ENCODE results near the gene POPDC2.

Gene POPDC2

GRCh38 chr3:119649761-119650160 lies 10.6 kb downstream of the POPDC2 start:
- TF ChIP-seq EZH2 (IDR thresholded peaks at IDR 0.05; ENCODE audit: borderline replicate concordance, low read depth, low read length, severe bottlenecking), result no peak
- TF ChIP-seq, protein P1, sequence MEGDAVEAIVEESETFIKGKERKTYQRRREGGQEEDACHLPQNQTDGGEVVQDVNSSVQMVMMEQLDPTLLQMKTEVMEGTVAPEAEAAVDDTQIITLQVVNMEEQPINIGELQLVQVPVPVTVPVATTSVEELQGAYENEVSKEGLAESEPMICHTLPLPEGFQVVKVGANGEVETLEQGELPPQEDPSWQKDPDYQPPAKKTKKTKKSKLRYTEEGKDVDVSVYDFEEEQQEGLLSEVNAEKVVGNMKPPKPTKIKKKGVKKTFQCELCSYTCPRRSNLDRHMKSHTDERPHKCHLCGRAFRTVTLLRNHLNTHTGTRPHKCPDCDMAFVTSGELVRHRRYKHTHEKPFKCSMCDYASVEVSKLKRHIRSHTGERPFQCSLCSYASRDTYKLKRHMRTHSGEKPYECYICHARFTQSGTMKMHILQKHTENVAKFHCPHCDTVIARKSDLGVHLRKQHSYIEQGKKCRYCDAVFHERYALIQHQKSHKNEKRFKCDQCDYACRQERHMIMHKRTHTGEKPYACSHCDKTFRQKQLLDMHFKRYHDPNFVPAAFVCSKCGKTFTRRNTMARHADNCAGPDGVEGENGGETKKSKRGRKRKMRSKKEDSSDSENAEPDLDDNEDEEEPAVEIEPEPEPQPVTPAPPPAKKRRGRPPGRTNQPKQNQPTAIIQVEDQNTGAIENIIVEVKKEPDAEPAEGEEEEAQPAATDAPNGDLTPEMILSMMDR (IDR thresholded peaks at IDR 0.05; ENCODE audit: borderline replicate concordance, extremely low read depth, low read length, poor library complexity, severe bottlenecking), result no peak
- no peaks in the 10 kb centered on the region for H3K36me3 ChIP-seq (ENCODE audit: insufficient read depth, low read length)
- H3K9me3 ChIP-seq (ENCODE audit: insufficient read depth, low read length, severe bottlenecking), result no peaks in the 10 kb centered on the region
- no peak overlapping the region for H3K4me2 ChIP-seq (ENCODE audit: insufficient read depth, low read length)
- no peak overlapping the region for H2AFZ ChIP-seq (ENCODE audit: low read depth, low read length)
- ATAC-seq (ENCODE audit: insufficient read depth, low read depth) (no peak), DNase-seq (no peak)
- H3K27me3 ChIP-seq (ENCODE audit: insufficient read depth, low read length, poor library complexity), result no peaks in the 10 kb centered on the region
- H3K4me1 ChIP-seq (ENCODE audit: insufficient read depth, low read length), result no peaks in the 10 kb centered on the region
- H4K20me1 ChIP-seq (ENCODE audit: insufficient read depth, low read length), result no peaks in the 10 kb centered on the region
- H3K4me3 ChIP-seq (ENCODE audit: low read depth in 1 of 2, low read length in 2 of 2), result no peak overlapping the region
- no peak overlapping the region for H3K9ac ChIP-seq (ENCODE audit: low read depth, low read length)
- no peak overlapping the region for H3K27ac ChIP-seq (ENCODE audit: low read length)
- no peaks in the 10 kb centered on the region for H3K79me2 ChIP-seq (ENCODE audit: insufficient read depth, low read length)

GRCh38 chr3:119647843-119648575 lies 12.4 kb downstream of the POPDC2 start:
- H3K9ac ChIP-seq (ENCODE audit: low read depth, low read length), result no peak overlapping the region
- no peaks in the 10 kb centered on the region for H3K79me2 ChIP-seq (ENCODE audit: insufficient read depth, low read length)
- no peaks in the 10 kb centered on the region for H3K9me3 ChIP-seq (ENCODE audit: insufficient read depth, low read length, severe bottlenecking)
- no peaks in the 10 kb centered on the region for H3K27me3 ChIP-seq (ENCODE audit: insufficient read depth, low read length, poor library complexity)
- no peak overlapping the region for H2AFZ ChIP-seq (ENCODE audit: low read depth, low read length)
- no peaks in the 10 kb centered on the region for H3K4me1 ChIP-seq (ENCODE audit: insufficient read depth, low read length)
- no peak for ATAC-seq (ENCODE audit: insufficient read depth, low read depth)
- TF ChIP-seq, protein P1 (IDR thresholded peaks at IDR 0.05; ENCODE audit: borderline replicate concordance, extremely low read depth, low read length, poor library complexity, severe bottlenecking), result no peak
- TF ChIP-seq EZH2 (IDR thresholded peaks at IDR 0.05; ENCODE audit: borderline replicate concordance, low read depth, low read length, severe bottlenecking), result no peak
- H3K4me2 ChIP-seq (ENCODE audit: insufficient read depth, low read length), result no peak overlapping the region
- no peaks in the 10 kb centered on the region for H3K36me3 ChIP-seq (ENCODE audit: insufficient read depth, low read length)
- H3K27ac ChIP-seq (ENCODE audit: low read length), result no peak overlapping the region
- no peak for DNase-seq
- H3K4me3 ChIP-seq (ENCODE audit: low read depth in 1 of 2, low read length in 2 of 2), result no peak overlapping the region
- no peaks in the 10 kb centered on the region for H4K20me1 ChIP-seq (ENCODE audit: insufficient read depth, low read length)

- Histone ChIP-seq H3K27me3 (ENCODE audit: insufficient read depth, low read length, poor library complexity) (no peaks in the 10 kb centered on the region), H3K27ac (ENCODE audit: low read length) (no peak overlapping the region), H4K20me1 (ENCODE audit: insufficient read depth, low read length) (no peaks in the 10 kb centered on the region), H3K4me1 (ENCODE audit: insufficient read depth, low read length) (no peaks in the 10 kb centered on the region), H3K9me3 (ENCODE audit: insufficient read depth, low read length, severe bottlenecking) (no peaks in the 10 kb centered on the region), H3K4me2 (ENCODE audit: insufficient read depth, low read length) (no peak overlapping the region), H2AFZ (ENCODE audit: low read depth, low read length) (no peak overlapping the region), H3K9ac (ENCODE audit: low read depth, low read length) (no peak overlapping the region), H3K36me3 (ENCODE audit: insufficient read depth, low read length) (no peaks in the 10 kb centered on the region), H3K4me3 (ENCODE audit: low read depth in 1 of 2, low read length in 2 of 2) (no peak overlapping the region), H3K79me2 (ENCODE audit: insufficient read depth, low read length) (no peaks in the 10 kb centered on the region)
- no peak for TF ChIP-seq EZH2 (IDR thresholded peaks at IDR 0.05; ENCODE audit: borderline replicate concordance, low read depth, low read length, severe bottlenecking)
- TF ChIP-seq, protein P1 (IDR thresholded peaks at IDR 0.05; ENCODE audit: borderline replicate concordance, extremely low read depth, low read length, poor library complexity, severe bottlenecking), result no peak
- no peak for DNase-seq
- no peak for ATAC-seq (ENCODE audit: insufficient read depth, low read depth)
Observed at GRCh38 chr3:119647171-119647570, 13.2 kb downstream of the POPDC2 start.
